NCI-H1436 treated with DMSO at 0.1 percent for 48 hours (cell line): Measurements from ENCODE around the gene BHLHE41.

ENCODE experiments used
- DNase-seq: peaks from one replicate; lab custom pipeline; 2025; lab: John Stamatoyannopoulos, UW

Gene BHLHE41

GRCh38 chr12:26134540-26134939 is 9.7 kb upstream of the BHLHE41 start:
- no peak for DNase-seq

GRCh38 chr12:26133521-26133920 is 8.7 kb upstream of the BHLHE41 start:
- DNase-seq = no peak

- DNase-seq = no peak
These were observed 8.0 kb upstream of the BHLHE41 start for GRCh38 chr12:26132866-26133265.

- no peak for DNase-seq
These were observed 7.1 kb upstream of the BHLHE41 start for GRCh38 chr12:26131936-26132335.

- DNase-seq = no peak
These were observed 5.9 kb upstream of the BHLHE41 start for GRCh38 chr12:26130728-26131127.

GRCh38 chr12:26128168-26128567 is 3.3 kb upstream of the BHLHE41 start:
- no peak for DNase-seq

GRCh38 chr12:26127404-26127803 is 2.6 kb upstream of the BHLHE41 start:
- DNase-seq = no peak

GRCh38 chr12:26126340-26127284 is 1.8 kb upstream of the BHLHE41 start:
- DNase-seq = no peak

- DNase-seq = no peak
These were observed 833 bp upstream of the BHLHE41 start for GRCh38 chr12:26125400-26126339.

- no peak for DNase-seq
These were observed 1.3 kb downstream of the BHLHE41 start for GRCh38 chr12:26123482-26123980.

GRCh38 chr12:26122681-26123481 is 2.0 kb downstream of the BHLHE41 start:
- DNase-seq = no peak

GRCh38 chr12:26122061-26122680 is 2.7 kb downstream of the BHLHE41 start:
- DNase-seq = no peak

- DNase-seq = no peak
These were observed 3.3 kb downstream of the BHLHE41 start for GRCh38 chr12:26121323-26122060.

- DNase-seq = no peak
These were observed 4.1 kb downstream of the BHLHE41 start for GRCh38 chr12:26120561-26121274.

- DNase-seq = no peak
These were observed 5.3 kb downstream of the BHLHE41 start for GRCh38 chr12:26119391-26119989.

GRCh38 chr12:26118308-26118707 is 6.5 kb downstream of the BHLHE41 start:
- no peak for DNase-seq

- no peak for DNase-seq
These were observed 7.8 kb downstream of the BHLHE41 start for GRCh38 chr12:26116829-26117715.

GRCh38 chr12:26114720-26115401 is 10.0 kb downstream of the BHLHE41 start:
- DNase-seq = no peak
